ENCODE results near the gene LHFPL2.

DNA sequence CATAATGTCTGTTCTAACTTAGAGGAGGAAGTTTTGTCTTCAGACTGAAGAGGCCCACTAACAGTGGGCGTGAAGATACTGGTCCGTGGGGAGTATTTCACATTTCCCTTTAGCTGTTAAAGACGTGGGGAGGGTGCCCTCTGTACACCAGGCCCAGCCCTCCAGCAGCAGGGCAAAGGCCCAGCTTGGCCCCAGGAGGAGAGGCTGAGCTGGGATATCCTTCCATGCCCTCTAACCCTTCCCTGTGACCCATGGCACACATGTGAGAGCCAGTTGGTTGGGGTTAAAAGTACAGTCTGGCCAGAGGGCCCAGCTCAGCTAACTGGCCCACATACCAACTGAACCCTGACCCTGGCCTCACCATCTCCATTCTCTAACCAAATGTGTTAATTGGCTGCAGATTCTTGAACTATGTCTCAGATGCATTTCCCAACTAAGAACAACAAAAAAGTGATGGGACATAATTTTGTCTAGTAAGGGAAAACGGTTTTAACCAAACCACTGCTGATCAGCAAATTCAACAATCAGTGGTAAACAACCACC, 74.4 kb downstream of the LHFPL2 start:
- TF ChIP-seq, protein P1, sequence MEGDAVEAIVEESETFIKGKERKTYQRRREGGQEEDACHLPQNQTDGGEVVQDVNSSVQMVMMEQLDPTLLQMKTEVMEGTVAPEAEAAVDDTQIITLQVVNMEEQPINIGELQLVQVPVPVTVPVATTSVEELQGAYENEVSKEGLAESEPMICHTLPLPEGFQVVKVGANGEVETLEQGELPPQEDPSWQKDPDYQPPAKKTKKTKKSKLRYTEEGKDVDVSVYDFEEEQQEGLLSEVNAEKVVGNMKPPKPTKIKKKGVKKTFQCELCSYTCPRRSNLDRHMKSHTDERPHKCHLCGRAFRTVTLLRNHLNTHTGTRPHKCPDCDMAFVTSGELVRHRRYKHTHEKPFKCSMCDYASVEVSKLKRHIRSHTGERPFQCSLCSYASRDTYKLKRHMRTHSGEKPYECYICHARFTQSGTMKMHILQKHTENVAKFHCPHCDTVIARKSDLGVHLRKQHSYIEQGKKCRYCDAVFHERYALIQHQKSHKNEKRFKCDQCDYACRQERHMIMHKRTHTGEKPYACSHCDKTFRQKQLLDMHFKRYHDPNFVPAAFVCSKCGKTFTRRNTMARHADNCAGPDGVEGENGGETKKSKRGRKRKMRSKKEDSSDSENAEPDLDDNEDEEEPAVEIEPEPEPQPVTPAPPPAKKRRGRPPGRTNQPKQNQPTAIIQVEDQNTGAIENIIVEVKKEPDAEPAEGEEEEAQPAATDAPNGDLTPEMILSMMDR (IDR thresholded peaks at IDR 0.05 in 2 of 3, conservative IDR thresholded peaks at IDR 0.05 in 1 of 3; ENCODE audit: insufficient read depth in 2 of 3, low read depth in 1 of 3, low read length in 3 of 3) = no peak
- TF ChIP-seq PHF20 (IDR thresholded peaks at IDR 0.05; ENCODE audit: partially characterized antibody) (no peak), CREM (IDR thresholded peaks at IDR 0.05; ENCODE audit: low read depth) (no peak)

Data from K562 (cell line).